Esophagus squamous epithelium (tissue), 4 donors: ENCODE results near the gene RFNG.

Experiments used
- CTCF ChIP-seq, 6 experiments: fragments of 450-650 bp in 4 of 6; fragments of 200-600 bp in 2 of 6; sonication (generic) in 2 of 6; IDR thresholded peaks; one replicate each; pipeline ENCODE4 v1.5.1; 2016 to 2019; ENCODE audit warnings: antibody characterized with exemption in 6 of 6, mild to moderate bottlenecking in 4 of 6, moderate library complexity in 4 of 6
- POLR2A ChIP-seq, 4 donors: fragments of 450-650 bp; IDR thresholded peaks; one replicate each; pipeline ENCODE4 v1.6.1; 2017; ENCODE audit warnings: antibody characterized with exemption in 4 of 4, mild to moderate bottlenecking in 4 of 4, moderate library complexity in 3 of 4

- TF ChIP-seq CTCF (IDR thresholded peaks at IDR 0.05) (no peak), POLR2A (IDR thresholded peaks at IDR 0.05) (no peak)
Observed at GRCh38 chr17:82089723-82090548, 38.3 kb upstream of the RFNG start.
